ENCODE results near the gene XKR8. TPM values are rescaled to one million over a fixed set of nuclear protein-coding genes. Genes with fewer than 3 reads are reported as not detected.

Gene XKR8
- total RNA-seq, 2 experiments from 2014 or later, result 5.4 to 5.5 TPM

DNA sequence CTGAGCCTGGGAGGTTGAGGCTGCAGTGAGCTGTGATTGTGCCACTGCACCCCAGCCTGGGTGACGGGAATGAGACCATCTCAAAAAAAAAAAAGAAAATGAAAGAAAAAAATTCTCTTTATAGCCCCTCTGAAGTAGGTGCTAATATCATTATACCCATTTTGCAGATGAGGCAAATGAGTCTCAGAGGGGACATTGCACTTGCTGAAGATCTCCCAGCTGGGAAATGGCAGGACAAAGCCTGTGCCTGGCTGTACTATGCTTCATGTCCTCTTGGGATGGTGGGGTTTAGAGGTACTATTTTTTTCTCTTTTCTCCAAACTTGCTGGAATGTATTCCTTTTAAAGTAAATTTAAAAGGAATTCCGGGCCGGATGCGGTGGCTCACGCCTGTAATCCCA is 23.4 kb upstream of the XKR8 start:
- intact Hi-C loops (cut with DNase I, micrococcal nuclease), result no loop called here
- peaks cover 0 to 9% of the 10 kb centered on the region in 2 experiments for H3K27me3 ChIP-seq (ENCODE audit: control insufficient read depth in 1 of 2, insufficient read depth in 2 of 2, low read length in 2 of 2)
- no peaks in the 10 kb centered on the region for H3K36me3 ChIP-seq (ENCODE audit: insufficient read depth, low read length)
- ATAC-seq (ENCODE audit: poor library complexity), result no peak
- no peak for TF ChIP-seq CTCF (IDR thresholded peaks at IDR 0.05)
- ChIA-PET POLR2A (no interaction called here), CTCF (no interaction called here)
- H3K9me3 ChIP-seq (ENCODE audit: control insufficient read depth in 1 of 2, insufficient read depth in 1 of 2, low read length in 2 of 2), result no peaks in the 10 kb centered on the region
- H3K27ac Mint-ChIP-seq, result no peak overlapping the region
- H3K4me3 ChIP-seq (ENCODE audit: low read length), result no peak overlapping the region
- H3K4me3 Mint-ChIP-seq, result no peak overlapping the region
- H3K36me3 Mint-ChIP-seq (ENCODE audit: low read depth), result no peaks in the 10 kb centered on the region
- H3K27me3 Mint-ChIP-seq, result peaks cover 24% of the 10 kb centered on the region
- no peaks in the 10 kb centered on the region for H3K9me3 Mint-ChIP-seq
- peaks cover 20% of the 10 kb centered on the region for H3K4me1 ChIP-seq (ENCODE audit: insufficient read depth, low read length)
- H3K4me1 Mint-ChIP-seq (ENCODE audit: low read depth), result peaks cover 19% of the 10 kb centered on the region
- no peak overlapping the region for H3K27ac ChIP-seq (ENCODE audit: low read depth in 1 of 2, low read length in 2 of 2)
- DNase-seq, result no peak

- Histone ChIP-seq H3K9me3 (ENCODE audit: control insufficient read depth in 1 of 2, insufficient read depth in 1 of 2, low read length in 2 of 2) (no peaks in the 10 kb centered on the region), H3K36me3 (ENCODE audit: insufficient read depth, low read length) (no peaks in the 10 kb centered on the region), H3K4me1 (ENCODE audit: insufficient read depth, low read length) (peaks cover 26% of the 10 kb centered on the region), H3K27me3 (ENCODE audit: control insufficient read depth in 1 of 2, insufficient read depth in 2 of 2, low read length in 2 of 2) (peaks cover 0 to 9% of the 10 kb centered on the region in 2 experiments), H3K4me3 (ENCODE audit: low read length) (no peak overlapping the region), H3K27ac (ENCODE audit: low read depth in 1 of 2, low read length in 2 of 2) (no peak overlapping the region)
- no peak overlapping the region for H3K27ac Mint-ChIP-seq
- ChIA-PET POLR2A (no interaction called here), CTCF (no interaction called here)
- peaks cover 19% of the 10 kb centered on the region for H3K4me1 Mint-ChIP-seq (ENCODE audit: low read depth)
- peaks cover 20% of the 10 kb centered on the region for H3K27me3 Mint-ChIP-seq
- ATAC-seq (ENCODE audit: poor library complexity) (no peak), DNase-seq (no peak)
- no peaks in the 10 kb centered on the region for H3K36me3 Mint-ChIP-seq (ENCODE audit: low read depth)
- TF ChIP-seq CTCF (IDR thresholded peaks at IDR 0.05), result no peak
- intact Hi-C loops (cut with DNase I, micrococcal nuclease), result no loop called here
- H3K9me3 Mint-ChIP-seq, result no peaks in the 10 kb centered on the region
- H3K4me3 Mint-ChIP-seq, result no peak overlapping the region
Measured at GRCh38 chr1:27937524-27937836, 22.3 kb upstream of the XKR8 start.

- no peaks in the 10 kb centered on the region for H3K36me3 Mint-ChIP-seq (ENCODE audit: low read depth)
- Histone ChIP-seq H3K4me1 (ENCODE audit: insufficient read depth, low read length) (peaks cover 35% of the 10 kb centered on the region), H3K36me3 (ENCODE audit: insufficient read depth, low read length) (no peaks in the 10 kb centered on the region), H3K27ac (ENCODE audit: low read depth in 1 of 2, low read length in 2 of 2) (no peak overlapping the region), H3K4me3 (ENCODE audit: low read length) (no peak overlapping the region), H3K9me3 (ENCODE audit: control insufficient read depth in 1 of 2, insufficient read depth in 1 of 2, low read length in 2 of 2) (no peaks in the 10 kb centered on the region), H3K27me3 (ENCODE audit: control insufficient read depth in 1 of 2, insufficient read depth in 2 of 2, low read length in 2 of 2) (peaks cover 0 to 9% of the 10 kb centered on the region in 2 experiments)
- CTCF ChIA-PET, result interaction anchor here (0.9 kb wide), 1 partner anchor 80 kb away, joined by 3 read pairs; no protein-coding TSS in a partner anchor
- no peak for TF ChIP-seq CTCF (IDR thresholded peaks at IDR 0.05)
- intact Hi-C loops (cut with DNase I, micrococcal nuclease), result no loop called here
- H3K27ac Mint-ChIP-seq, result no peak overlapping the region
- peaks cover 28% of the 10 kb centered on the region for H3K4me1 Mint-ChIP-seq (ENCODE audit: low read depth)
- peaks cover 16% of the 10 kb centered on the region for H3K27me3 Mint-ChIP-seq
- ATAC-seq (ENCODE audit: poor library complexity) (no peak), DNase-seq (no peak)
- no peak overlapping the region for H3K4me3 Mint-ChIP-seq
- POLR2A ChIA-PET, result interaction anchor here (1.9 kb wide), 1 partner anchor 21 kb away, joined by 8 read pairs; the partner anchor contains the start of gene XKR8
- no peaks in the 10 kb centered on the region for H3K9me3 Mint-ChIP-seq
Measured at GRCh38 chr1:27938488-27938887, 21.3 kb upstream of the XKR8 start.
